Globus pallidus (tissue), 1 donor: ENCODE results near the gene NLGN4Y.
A peak's percentile ranks its signal among the peaks of the same experiment; 100 is the strongest.

ENCODE experiments used
- DNase-seq: peaks from one replicate; pipeline ENCODE4 v3.0.0-alpha.2; 2015; ENCODE audit warnings: low spot score

NLGN4Y gene

DNA sequence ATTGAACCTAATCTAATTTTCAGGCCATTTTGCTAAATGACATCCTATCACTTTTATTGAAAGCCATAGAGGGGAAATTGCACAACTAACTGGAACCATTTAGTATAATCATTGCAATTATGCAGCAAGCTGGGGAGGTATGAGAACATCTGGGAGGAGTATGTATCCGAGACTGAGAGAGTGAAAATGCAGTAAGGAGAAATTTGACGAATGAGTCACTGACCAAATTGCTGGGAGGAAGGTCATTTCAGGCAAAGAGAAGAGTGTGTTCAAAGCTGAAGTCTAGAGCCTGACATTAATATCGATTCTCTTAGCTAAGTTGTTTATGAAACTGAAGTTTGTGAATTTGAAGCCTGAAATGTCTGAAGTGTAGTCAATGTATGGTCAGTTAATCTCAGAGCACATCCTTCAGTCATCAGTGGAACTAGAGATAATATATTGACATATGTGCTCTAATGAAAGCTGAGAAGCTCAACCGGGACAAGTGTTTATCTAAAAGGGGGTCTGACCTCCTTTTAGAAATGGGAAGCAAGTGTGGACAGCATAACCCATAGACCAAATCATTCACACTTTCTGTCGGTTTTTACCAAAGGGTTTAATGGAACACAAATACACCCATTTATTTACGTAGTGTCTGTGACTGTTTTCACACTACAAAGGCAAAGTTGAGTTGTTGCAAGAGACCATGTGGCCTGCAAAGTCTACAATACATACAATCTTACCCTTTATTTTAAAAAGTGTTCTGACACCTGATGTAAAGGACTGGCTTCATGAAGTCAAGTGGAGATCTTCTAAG lies 120.0 kb downstream of the NLGN4Y start:
- DNase-seq: no peak

GRCh38 chrY:14679181-14679580 lies 154.9 kb downstream of the NLGN4Y start:
- no peak for DNase-seq

GRCh38 chrY:14694543-14694942 lies 170.2 kb downstream of the NLGN4Y start:
- DNase-seq: no peak

DNA sequence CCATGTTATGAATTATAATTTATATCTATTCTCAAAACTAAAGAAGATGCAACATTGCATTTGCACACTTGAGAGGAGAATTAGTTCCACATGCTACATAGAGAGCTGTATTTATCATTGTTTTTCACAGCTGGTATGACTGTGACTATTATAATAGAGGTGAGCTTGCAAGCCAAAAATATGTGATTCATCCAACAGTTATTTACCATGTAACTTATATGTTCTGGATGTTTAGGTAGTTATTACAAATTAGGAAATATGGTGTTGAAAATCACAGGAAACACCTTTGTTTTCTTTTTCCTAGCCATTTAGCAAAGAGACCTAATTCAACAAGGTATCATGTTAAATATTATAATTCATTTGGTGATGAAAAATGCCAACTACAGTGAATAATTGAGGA lies 183.8 kb downstream of the NLGN4Y start:
- no peak for DNase-seq

DNA sequence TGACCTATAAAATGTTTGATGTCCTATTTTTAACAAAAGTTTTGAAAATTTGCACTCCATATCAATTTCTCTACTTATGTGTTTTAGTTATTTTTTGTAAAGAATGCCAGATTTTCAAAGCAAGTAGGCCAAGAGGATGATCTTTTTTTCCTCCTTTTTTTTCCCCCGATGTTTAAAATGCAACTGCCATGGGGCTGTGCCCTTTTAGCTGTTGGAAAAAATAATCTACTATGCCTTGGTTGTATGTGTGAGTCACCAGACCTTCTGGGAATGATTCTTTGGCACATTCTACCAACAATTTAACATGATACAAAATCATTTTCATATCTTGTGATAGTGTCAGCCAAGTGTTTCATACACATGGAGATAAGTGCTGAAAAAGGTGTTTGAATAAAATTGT lies 217.3 kb downstream of the NLGN4Y start:
- DNase-seq: no peak

DNA sequence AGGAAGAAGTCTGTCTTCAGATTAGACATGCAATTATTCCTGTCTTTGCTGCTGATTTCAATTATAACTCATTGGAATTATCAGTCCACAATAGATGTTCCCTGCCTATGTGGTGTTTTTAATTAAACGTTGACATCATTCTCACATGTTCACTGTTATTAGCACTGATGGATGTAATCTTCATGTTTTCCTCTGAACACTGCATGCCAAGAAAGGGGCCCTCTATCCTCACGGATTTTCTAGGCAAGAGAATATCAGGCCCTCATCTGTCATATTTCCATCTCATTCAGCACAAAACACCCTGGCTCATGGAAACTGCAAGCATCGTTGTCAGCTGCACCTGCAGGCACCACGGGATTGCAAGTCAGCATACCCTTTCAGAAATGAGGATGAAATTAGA lies 224.0 kb downstream of the NLGN4Y start:
- DNase-seq: no peak

GRCh38 chrY:14755571-14755970 lies 231.2 kb downstream of the NLGN4Y start:
- DNase-seq: no peak

GRCh38 chrY:14762903-14763302 lies 238.6 kb downstream of the NLGN4Y start:
- no peak for DNase-seq

DNA sequence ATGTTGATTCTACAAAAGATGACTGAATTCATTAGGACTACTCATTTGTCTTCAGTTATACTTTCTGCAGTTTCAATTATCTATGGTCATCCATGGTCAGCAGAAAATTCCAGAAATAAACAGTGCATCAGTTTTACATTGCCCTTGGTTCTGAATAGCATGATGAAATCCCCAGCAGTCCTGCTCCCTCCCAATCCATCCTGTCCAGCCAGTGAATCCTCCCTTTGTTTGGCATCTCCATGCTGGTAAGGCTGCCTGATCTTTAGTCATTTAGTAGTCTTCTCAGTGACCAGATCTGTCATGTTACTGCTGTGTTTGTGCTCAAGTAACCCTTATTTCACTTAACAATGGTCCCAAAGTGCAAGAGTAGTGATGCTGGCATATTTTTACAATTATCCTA lies 239.3 kb downstream of the NLGN4Y start:
- peak; percentile 77 for DNase-seq

GRCh38 chrY:14778208-14778607 lies 253.9 kb downstream of the NLGN4Y start:
- DNase-seq: no peak

- DNase-seq: no peak
Observed at GRCh38 chrY:14793104-14793503, 268.8 kb downstream of the NLGN4Y start.

DNA sequence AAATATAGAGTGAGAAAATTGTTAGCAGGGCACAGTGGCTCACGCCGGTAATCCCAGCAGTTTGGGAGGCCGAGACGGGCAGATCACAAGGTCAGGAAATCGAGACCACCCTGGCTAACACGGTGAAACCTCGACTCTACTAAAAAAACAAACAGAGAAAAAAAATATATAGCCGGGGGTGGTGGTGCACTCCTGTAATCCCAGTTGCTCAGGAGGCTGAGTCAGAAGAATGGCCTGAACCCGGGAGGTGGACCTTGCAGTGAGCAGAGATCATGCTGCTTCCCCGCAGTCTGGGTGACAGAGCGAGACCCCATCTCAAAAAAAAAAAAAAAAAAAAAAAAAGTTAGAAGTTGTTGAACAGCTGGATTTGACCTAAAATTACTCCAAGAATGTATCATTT lies 269.3 kb downstream of the NLGN4Y start:
- no peak for DNase-seq

DNA sequence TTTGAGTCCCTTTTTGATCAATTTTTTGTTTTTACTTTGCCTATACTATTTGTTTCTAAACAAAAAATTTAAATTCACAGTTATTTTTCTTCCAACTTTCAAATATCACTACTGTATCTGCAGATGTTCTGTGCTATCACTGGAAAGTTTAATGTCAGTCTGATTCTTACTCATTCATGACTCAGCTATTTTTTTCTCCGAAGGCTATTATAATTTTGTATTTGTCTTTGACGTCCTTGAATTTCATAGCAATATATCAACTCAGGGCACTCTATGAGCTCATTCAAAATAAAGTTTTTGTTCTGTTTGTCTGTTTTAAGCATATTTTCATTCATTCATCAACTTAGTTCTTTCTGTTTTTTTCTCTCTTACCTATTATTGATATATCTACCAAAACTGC lies 273.7 kb downstream of the NLGN4Y start:
- no peak for DNase-seq

DNA sequence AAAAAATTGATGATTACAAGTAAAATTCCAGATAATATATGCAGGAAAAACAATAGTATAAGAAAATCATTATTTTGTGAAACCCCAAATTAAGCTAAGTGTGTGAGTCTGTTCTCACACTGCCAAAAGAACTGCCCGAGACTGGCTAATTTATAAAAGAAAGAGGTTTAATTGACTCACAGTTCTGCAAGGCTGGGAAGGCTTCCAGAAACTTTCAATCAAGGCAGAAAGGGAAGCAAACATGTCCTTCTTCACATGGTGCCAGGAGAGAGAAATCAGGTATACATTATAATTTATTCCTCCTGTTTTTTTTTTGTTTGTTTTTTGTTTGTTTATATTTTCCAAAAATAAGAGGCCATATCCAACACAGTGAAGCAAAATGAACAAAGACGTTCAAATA lies 276.8 kb downstream of the NLGN4Y start:
- DNase-seq: peak; percentile 29

DNA sequence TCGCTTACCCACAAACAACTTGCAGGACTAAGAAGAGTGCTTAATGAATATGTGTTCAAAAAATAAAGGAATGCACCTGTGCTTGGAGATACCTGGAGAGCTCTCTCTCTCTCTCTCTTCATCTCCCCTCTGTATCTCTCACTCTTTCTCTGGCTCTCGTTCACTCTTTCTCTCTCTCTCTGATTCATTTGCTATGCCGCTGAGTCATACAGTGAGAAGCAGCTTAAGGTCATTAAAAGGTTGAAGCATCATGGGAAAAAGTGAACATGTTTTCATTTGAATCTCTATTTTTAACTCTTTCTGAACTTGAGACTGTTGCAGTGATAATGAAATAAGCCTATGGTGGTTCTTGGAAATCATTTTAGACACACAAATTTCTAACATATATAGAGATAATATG lies 277.8 kb downstream of the NLGN4Y start:
- DNase-seq: no peak

DNA sequence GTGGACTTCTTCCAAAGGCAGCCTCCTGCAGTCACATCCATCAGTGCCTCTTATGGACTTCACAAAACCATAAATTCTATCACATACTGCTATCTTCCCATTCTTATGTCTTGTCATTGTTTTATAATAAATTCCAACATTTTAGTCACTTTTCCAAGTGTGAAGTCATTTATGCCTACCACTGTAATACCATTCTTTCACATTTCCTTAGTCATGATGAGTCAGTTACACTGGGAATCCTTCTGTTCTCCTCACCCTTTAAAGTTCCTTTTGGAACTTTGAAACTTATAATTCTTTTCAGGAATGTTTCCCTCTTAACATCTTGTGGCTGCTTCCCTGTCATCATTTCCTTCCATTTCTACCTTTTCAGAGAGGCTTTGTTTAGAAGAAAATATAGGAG lies 279.7 kb downstream of the NLGN4Y start:
- no peak for DNase-seq

DNA sequence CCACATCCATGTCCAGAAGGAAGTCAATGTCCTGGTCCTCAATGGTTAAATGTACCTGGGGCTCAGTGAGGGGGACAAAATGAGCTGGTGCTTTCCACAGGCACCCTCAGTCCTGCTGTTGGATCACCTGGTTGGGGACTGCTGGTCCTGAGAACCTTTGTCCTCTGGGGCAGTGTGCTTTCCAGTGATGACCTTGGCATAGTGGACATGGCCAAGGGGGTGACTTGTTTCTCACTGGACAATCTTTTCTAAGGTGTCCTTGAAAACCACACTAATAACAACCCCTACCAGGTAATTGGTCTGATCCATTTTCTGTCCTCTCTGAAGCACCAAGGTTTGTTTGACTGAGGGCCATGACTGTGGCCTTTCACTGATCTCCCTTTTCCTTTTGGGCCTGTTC lies 294.1 kb downstream of the NLGN4Y start:
- DNase-seq: no peak

DNA sequence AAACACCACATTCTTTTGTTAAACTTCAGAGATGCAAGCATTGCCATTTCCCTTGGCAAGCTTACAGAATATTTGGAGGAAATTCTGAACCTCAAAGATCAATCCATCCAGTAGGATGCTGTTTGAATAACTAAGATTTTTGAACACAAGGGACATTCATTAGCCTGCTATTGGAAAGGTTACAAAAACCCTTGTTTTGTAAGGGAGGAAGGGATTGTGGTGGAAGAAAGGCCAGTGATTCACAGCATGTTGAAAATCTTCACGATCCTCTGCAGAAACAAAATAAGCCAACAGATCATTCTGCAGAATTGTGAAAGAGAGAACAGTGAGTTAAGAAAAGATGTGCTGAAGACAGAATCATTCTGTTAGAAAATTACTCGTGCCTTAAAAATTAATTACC lies 297.9 kb downstream of the NLGN4Y start:
- peak; percentile 71 for DNase-seq

GRCh38 chrY:14822906-14823305 lies 298.6 kb downstream of the NLGN4Y start:
- DNase-seq: peak; percentile 24

GRCh38 chrY:14824583-14824982 lies 300.3 kb downstream of the NLGN4Y start:
- DNase-seq: no peak

DNA sequence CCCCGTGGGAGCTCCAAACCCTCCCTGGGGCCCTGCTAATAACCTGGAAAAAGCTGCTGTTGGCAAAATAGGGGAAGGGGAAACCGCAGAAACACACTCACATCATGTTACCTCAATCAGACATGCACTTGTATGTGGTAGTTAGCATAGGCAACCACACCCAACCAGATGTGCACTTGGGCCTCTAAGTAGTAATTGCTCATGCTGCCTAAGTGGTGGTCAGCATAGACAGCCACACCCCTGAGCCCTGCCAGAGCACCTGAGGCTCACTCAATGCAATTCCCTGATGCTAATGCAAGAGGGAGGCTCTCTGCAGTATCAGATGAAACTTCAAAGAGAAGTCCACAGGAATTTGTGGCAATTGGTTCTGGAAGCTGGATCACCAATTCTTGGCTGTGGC lies 301.4 kb downstream of the NLGN4Y start:
- DNase-seq: no peak

DNA sequence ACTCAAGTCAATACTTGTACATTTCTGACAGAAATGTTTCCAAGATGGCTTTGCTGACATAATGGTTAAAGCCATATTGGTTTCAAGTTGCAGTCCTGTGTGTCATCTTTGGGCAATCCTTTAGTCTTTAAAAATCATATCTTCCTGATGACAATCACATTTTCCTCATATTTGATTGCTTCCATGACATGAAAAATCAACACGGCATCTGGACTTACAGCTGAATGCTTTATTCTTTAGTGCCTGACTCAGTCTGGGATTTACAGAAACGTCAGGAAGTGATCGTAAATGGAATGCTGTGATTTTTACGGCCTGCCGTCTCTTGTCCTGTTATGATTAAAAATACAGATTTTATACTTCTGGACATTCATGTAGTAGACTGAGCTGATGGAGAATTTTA lies 304.2 kb downstream of the NLGN4Y start:
- no peak for DNase-seq

- DNase-seq: peak; percentile 68
Observed at GRCh38 chrY:14829366-14829885, 305.1 kb downstream of the NLGN4Y start.
